ENCODE data around the gene C12orf75.

The C12orf75 gene

GRCh38 chr12:105406497-105406896, 76.0 kb downstream of the C12orf75 start:
- Histone ChIP-seq H3K36me3 (no peaks in the 10 kb centered on the region), H3K4me3 (ENCODE audit: low read depth in 1 of 2, low read length in 1 of 2) (no peak overlapping the region), H3K27ac (no peak overlapping the region), H3K9me3 (no peaks in the 10 kb centered on the region), H3K4me1 (ENCODE audit: control insufficient read depth in 1 of 2, insufficient read depth in 1 of 2, low read depth in 1 of 2, low read length in 1 of 2) (peaks cover 5 to 6% of the 10 kb centered on the region in 2 experiments), H3K27me3 (peaks cover 24% of the 10 kb centered on the region)
- TF ChIP-seq CTCF (IDR thresholded peaks at IDR 0.05) = no peak

GRCh38 chr12:105409279-105409678, 78.8 kb downstream of the C12orf75 start:
- Histone ChIP-seq H3K4me1 (ENCODE audit: control insufficient read depth in 1 of 2, insufficient read depth in 1 of 2, low read depth in 1 of 2, low read length in 1 of 2) (peaks cover 5 to 6% of the 10 kb centered on the region in 2 experiments), H3K36me3 (no peaks in the 10 kb centered on the region), H3K4me3 (ENCODE audit: low read depth in 1 of 2, low read length in 1 of 2) (no peak overlapping the region), H3K27me3 (peaks cover 37% of the 10 kb centered on the region), H3K9me3 (no peaks in the 10 kb centered on the region), H3K27ac (no peak overlapping the region)
- no peak for TF ChIP-seq CTCF (IDR thresholded peaks at IDR 0.05)

GRCh38 chr12:105409801-105410471, 79.4 kb downstream of the C12orf75 start:
- Histone ChIP-seq H3K4me1 (ENCODE audit: control insufficient read depth in 1 of 2, insufficient read depth in 1 of 2, low read depth in 1 of 2, low read length in 1 of 2) (peaks cover 5 to 6% of the 10 kb centered on the region in 2 experiments), H3K9me3 (no peaks in the 10 kb centered on the region), H3K4me3 (ENCODE audit: low read depth in 1 of 2, low read length in 1 of 2) (no peak overlapping the region), H3K27ac (no peak overlapping the region), H3K36me3 (no peaks in the 10 kb centered on the region), H3K27me3 (peaks cover 41% of the 10 kb centered on the region)
- TF ChIP-seq CTCF (IDR thresholded peaks at IDR 0.05) = no peak

- Histone ChIP-seq H3K27ac (no peak overlapping the region), H3K27me3 (peaks cover 70% of the 10 kb centered on the region), H3K4me3 (ENCODE audit: low read depth in 1 of 2, low read length in 1 of 2) (no peak overlapping the region), H3K9me3 (no peaks in the 10 kb centered on the region), H3K36me3 (no peaks in the 10 kb centered on the region), H3K4me1 (ENCODE audit: control insufficient read depth in 1 of 2, insufficient read depth in 1 of 2, low read depth in 1 of 2, low read length in 1 of 2) (peaks cover 5 to 6% of the 10 kb centered on the region in 2 experiments)
- no peak for TF ChIP-seq CTCF (IDR thresholded peaks at IDR 0.05)
These were observed 83.5 kb downstream of the C12orf75 start for GRCh38 chr12:105413911-105414487.

GRCh38 chr12:105417732-105418131, 87.2 kb downstream of the C12orf75 start:
- Histone ChIP-seq H3K36me3 (no peaks in the 10 kb centered on the region), H3K27ac (no peak overlapping the region), H3K27me3 (peaks cover 57% of the 10 kb centered on the region), H3K9me3 (no peaks in the 10 kb centered on the region), H3K4me3 (ENCODE audit: low read depth in 1 of 2, low read length in 1 of 2) (no peak overlapping the region), H3K4me1 (ENCODE audit: control insufficient read depth in 1 of 2, insufficient read depth in 1 of 2, low read depth in 1 of 2, low read length in 1 of 2) (no peaks in the 10 kb centered on the region)
- TF ChIP-seq CTCF (IDR thresholded peaks at IDR 0.05) = no peak
